Measurements from ENCODE around the gene G2E3.

The G2E3 gene

GRCh38 chr14:30655124-30655523 lies 96.2 kb downstream of the G2E3 start:
- DNase-seq (ENCODE audit: low read depth in 2 of 2, low spot score in 1 of 2) = no peak

- DNase-seq (ENCODE audit: low read depth in 2 of 2, low spot score in 1 of 2) = no peak
Observed at GRCh38 chr14:30655658-30656057, 96.7 kb downstream of the G2E3 start.

DNA sequence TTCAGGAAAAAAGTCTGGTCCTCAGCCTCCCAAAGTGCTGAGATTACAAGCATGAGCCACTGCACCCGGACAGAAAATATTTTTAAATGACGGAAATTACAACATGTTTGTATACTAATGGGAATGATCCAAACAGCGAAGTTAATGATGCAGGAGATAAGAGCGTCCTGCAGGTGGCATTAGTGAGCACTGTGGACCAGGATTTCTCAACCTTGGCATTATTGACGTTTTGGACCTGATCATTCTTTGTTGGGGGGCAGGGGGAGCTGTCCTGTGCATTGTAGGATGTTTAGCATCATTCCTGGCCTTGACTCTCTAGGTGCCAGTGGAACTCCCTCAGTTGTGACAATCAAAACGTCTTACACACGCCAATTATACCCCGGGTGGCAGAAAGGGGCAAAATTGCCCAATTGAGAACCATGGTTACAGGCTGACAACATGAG lies 97.3 kb downstream of the G2E3 start:
- DNase-seq (ENCODE audit: low read depth in 2 of 2, low spot score in 1 of 2) = no peak

DNA sequence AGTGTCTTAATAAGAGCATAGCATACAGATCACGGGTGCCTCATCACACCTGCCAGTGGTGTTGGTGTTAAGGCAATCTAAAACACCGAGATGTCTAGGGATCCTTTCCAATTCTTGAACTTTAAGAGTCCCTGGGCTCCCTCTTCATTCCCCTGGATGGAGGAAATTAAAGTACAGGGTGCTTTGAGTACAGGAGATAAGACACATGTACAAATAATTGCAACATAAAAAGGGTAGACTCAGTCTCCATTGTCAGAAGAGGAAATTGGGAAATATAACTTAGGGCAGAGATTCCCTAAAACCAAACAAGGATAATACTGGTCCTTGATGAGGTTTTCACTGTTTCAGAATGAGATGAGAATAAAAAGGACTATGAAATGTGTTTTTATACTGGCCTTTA lies 98.1 kb downstream of the G2E3 start:
- no peak for DNase-seq (ENCODE audit: low read depth in 2 of 2, low spot score in 1 of 2)

GRCh38 chr14:30657606-30658163 lies 98.7 kb downstream of the G2E3 start:
- no peak for DNase-seq (ENCODE audit: low read depth in 2 of 2, low spot score in 1 of 2)

GRCh38 chr14:30658645-30659044 lies 99.7 kb downstream of the G2E3 start:
- DNase-seq (ENCODE audit: low read depth in 2 of 2, low spot score in 1 of 2) = no peak

GRCh38 chr14:30669594-30669993 lies 110.6 kb downstream of the G2E3 start:
- no peak for DNase-seq (ENCODE audit: low read depth in 2 of 2, low spot score in 1 of 2)
